NCI-H2107 (cell line): ENCODE measurements around the gene PGBD5.

ENCODE experiments used
- DNase-seq: peaks from one replicate; lab custom pipeline; 2025; lab: John Stamatoyannopoulos, UW

Gene PGBD5

DNA sequence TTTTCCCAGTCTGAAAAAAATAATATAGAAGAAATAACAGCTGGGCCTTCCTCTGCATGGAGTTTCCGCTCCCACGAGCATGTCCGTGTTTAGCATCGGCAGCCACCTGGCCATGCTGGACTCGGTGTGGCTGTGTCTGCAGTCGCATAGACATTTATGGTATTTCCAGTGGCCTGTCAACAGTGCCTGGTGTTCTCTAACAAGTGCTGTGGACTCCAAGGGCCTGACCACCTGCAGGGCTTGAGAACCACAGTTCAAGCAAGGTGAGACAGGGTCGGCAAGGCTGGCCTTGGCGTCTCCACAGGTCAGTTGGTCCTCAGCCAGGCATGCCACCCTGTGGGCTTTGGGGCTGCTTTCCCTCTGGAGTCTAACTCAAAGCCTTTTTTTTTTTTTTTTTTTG is 124.8 kb downstream of the PGBD5 start:
- no peak for DNase-seq

DNA sequence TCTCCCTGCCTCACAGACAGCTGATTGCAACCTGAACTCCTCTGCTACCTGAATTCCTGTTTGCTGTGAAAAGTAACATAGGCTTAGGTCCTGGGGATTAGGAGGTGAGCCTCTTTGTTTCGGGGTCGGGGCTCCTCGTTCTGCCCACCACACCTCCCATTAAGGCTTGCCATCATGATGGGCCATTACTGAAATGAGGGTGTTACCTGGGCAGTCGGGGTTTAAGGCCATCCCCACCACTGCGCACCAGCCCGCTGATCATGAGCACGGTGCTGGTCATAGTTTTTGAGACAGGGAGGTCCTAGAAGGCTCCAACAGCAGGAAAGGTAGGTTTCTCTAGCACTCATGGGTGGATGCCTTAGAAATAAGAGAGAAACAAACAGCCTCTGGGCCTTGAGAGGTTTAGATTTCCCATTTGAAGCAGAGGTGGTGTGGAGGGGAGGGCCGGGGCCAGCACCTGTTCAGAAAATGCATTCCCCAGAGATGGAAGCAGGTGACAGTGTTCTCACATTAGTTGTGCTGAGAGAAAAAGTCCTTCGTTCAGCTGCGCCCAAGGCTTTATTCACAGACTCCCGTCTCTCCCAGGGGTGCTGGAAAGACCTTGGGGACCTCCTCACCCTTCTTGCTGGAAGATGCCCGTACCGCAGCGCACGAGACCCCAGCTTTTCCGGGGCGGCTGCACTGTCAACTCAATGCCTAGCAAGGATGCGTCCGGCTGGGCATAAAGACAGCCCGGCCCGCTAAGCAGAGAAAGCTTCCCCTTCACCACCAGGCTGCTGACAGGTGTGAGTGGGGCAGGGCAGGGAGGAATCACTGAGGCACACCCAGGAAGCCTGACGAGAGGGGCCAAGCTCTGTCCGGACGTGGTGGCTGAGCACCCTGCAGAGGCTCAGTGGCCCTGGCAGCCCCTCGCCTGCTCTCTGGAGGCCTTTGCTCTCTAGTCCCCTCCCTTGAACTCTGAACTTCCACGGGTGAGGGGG is 125.5 kb downstream of the PGBD5 start:
- DNase-seq = peak; percentile 81

DNA sequence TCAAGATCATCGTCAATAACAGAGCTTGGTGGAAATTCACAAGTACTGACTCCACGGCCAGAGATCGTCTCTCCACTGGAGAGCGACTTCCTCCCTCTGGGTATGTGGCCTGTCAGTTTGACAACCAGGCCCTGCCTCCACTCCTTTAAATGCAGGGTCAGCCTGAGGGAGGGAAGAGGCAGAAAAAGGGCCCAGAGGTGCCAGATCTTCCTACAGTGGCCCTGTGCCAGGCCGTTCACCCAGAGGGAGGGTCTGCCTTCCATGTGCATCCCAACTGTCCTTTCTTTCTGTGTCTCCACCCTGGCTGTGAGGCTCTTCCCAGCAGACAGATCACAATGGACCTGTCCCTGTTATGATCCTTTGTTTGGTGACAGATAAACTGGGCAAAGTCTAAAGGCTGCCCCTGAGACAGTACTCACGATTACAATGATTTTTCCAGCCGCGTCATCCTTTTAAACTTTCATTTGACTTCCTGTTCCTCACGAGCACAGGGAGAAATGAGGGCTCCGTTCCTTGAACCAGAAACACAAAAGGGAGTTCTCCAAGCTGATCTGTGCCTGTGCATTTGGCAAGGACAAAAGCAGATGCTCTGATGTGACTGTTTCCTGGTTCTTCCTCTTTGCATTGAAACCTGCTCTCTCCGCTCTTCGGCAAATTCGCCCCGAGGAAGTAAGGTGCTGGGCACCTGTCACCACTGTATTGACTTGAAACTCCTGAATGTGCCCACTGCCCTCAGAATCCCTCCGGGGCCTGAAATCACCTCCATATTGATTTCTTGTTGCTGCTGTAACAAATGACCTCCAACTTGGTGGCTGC is 126.7 kb downstream of the PGBD5 start:
- DNase-seq = peak; percentile 37

DNA sequence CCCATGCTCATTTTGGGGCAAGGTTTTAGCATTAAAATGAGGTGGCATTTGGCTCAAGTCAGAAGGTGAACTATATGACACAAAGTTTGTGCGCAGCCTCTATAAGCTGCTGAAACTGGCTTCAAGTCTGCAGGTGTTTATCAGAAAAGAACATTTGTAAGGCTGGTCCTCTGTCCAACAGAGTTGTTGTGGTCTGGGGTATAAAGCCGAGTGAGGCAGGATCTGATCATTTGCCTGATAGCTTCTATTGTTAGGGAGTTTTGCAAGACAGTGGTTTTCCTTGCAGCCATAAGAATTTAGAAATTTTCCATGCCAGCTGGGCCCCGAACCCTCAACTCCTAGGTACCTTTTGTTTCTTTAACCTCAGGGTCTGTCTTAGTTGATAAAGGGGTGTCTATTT is 130.8 kb downstream of the PGBD5 start:
- DNase-seq = no peak

DNA sequence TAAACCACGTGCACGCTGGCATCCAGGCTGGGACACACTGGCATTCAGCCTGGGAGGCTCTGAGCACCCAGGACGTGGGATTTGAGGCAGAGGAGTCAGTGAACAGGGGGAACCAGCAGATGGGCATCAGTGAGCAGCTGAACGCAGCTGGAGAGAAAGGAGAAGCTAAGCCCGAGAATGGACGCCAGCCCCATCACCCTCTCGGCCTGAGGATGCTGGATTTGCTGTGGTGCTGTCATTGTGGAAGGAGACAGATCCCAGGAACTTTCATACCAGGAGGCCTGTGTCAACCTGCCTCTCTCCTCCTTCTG is 132.8 kb downstream of the PGBD5 start:
- DNase-seq = no peak

DNA sequence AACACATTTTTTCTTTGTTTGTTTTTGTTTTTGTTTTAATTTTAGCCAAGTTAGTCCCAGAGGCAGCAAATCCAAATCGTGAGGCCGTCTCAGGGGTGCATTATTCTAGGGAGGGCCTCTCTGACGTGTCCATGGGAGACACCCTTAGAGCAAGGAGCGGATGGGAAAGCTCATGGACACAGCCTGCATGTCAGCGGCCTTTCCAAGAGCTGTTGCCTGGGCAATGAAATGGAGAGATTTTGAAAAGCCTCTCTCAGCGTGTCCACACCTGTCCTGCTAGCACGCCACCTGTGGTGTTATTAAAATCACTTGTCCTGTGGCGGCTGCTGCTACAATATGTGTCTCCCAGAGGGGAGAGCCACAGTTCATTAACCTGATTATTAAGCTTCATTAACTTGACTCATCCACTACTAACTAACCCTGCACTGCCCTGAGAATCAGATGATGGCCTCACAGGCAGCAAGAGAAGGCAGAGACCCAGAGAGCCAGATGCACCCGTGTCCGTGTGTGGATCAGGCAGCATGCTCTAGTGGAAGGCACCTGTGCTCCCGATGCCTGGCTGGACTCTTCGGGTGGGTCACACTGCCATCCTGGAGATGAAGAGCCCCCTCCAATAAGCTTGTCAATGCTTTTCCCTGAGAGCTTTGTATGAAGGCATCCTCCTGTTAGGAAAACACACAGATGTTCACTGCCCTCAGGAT is 133.3 kb downstream of the PGBD5 start:
- peak; percentile 73 for DNase-seq

DNA sequence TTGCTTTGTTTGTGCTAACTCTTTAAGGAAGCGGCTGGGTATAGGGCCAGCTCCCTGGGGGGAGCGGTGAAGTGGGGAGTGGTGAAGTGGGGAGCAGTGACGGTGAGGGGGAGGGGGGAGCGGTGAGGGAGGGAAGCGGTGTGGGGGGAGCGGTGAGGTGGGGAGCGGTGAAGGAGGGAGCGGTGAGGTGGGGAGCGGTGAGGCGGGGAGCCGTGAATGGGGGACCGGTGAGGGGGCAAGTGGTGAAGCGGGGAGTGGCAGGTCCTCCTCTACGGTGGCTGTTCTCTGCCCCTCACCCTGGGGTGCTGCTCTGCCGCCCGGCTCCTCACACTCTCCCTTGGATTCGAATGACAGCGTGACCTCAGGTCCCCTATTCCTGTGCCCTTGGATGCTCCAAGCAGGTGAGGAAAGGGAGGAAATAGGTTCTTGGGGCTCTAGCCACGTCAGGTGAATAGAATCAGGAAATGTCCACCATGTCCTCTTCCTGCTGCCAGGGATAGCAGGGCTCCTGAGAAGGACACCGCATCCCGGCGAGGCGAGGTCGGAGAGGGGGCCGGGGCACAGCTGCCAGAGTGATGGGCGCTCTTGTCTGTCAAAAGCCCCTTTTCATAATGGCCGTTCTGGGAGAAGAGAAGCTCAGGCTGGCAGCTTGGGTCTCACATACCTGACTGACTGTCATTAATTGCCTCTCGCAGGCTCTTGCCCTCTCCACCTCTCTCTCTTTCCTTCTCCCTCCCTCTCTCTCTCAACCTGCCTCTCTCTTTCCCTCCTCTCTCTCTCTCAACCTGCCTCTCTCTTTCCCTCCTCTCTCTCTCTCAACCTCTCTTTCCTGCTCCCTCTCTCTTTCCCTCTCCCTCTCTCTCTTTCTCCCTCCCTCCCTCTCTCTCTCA is 134.2 kb downstream of the PGBD5 start:
- DNase-seq = no peak

DNA sequence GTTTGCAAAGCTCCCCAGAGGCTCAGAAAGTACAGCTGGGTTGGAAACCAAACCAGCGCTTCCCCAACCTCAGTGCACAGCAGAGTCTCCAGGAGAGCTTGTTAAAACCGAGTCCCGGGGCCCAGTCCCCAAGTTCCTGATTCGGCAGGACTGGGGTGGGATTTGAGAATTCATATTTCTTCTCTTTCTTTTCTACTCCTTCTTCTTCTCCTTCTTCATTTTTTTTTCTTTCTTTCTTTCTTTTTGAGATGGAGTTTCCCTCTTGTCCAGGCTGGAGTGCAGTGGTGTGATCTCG is 136.8 kb downstream of the PGBD5 start:
- no peak for DNase-seq

DNA sequence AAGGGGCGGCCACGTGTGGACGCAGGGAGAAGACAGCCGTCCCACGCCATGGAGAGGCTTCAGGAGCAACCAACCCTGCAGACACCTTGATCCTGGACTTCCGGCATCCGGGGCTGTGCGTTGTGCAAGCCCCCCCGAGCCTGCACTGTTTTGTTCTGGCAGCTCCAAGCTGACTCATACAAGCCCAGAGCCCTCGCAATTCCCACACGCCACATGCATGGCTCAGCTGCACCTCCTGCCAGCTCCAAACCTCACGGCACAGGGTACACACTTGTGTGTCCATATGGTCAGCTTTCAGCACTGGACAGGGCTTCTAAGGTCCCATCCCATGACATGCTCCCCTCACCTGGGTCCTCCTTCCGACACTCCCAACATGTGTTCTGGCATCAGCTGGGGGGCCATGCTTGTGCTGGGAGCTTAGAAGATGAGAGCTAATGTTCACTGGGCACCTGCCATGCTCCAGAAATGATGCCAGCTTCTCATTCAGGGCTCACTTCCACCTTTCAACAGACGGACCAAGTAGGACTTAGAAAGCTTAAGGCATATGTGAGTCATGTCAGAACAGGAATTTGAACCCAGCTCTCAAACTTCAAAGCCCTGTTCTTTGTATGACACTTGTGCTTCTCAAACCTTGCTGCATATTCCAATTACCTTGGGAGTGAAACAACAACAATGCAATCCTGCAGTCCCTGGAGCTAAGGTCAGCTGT is 137.3 kb downstream of the PGBD5 start:
- no peak for DNase-seq

DNA sequence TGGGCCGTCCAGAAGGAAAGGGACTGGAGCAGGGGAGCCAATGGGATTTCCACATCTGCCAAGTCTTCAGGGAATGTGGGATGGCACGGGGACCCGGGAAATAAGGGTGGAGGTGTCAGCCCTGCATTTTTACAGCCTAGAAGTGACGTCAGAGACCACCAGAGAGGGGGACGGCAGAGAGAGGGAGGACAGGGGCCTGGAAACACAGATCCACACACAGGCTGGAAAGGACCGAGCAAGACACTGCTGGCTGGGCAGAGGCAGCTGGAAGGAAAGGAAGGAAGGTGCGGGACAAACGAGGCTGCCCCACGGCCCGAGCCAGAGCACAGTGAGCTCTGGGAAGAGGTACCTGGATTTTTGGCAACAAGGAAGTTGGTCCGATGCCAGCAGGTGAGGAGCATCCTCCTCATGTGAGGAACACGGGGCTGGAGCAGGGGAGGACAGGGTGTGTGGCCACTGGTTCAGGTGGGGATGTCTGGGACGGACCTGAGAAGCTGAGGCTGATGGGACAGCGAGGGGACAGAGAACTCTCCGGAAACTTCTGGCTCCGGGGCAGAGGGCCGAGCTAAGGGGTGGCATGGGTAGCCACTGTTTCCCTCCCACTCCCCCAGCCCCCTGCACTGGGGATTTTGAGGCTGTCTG is 138.3 kb downstream of the PGBD5 start:
- no peak for DNase-seq

DNA sequence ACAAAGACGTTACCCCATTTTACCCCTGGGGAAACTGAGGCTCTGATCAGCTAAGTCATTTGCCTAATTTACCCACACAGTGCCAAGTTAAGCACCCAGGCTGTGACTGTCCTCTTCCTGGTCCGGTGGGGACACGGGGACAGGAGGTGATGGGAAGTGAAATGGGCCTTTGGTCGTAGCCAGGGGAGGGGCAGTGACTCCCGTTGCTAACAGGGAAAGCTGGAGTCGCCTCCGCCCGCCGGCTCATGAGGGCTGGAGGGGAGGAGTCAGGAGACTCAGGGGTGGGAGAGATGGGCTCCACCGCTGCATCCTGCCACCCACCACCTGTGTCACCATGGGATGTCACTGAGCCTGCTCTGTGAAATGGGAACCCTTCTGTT is 139.3 kb downstream of the PGBD5 start:
- no peak for DNase-seq

DNA sequence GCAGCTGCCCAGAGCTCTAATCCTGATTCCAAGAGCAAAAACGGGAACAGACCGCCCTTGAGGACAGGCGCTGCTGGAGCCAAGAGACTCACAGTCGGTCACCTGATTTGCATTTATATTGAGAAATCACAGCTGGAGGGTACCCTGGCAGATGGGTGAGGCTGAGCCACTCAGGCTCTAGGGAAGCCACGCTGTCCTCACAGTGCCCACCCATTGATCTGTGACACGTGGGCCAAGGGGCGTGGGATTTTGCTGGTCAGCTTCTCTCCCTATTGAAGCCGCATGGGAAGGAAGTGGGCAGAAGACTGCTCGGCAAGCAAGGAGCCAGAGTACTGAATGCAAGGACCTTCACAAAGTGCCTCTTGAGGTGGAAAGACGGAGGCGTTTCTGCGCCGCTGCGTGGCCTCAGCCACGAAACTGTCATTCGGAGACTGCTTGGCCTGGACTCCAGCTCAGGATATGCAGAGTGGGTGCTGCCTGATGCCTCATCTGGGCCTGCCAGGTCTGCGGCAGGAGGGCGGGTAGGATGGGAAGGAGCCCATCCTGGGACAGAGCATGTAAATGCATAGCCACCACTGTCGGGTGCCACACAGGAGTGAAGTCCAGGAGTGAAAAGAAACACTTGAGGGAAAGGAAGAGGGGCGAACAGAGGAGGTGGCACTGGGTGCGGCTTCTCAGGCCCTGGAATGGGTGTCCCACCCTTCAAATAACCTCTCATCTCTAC is 139.8 kb downstream of the PGBD5 start:
- DNase-seq = no peak

DNA sequence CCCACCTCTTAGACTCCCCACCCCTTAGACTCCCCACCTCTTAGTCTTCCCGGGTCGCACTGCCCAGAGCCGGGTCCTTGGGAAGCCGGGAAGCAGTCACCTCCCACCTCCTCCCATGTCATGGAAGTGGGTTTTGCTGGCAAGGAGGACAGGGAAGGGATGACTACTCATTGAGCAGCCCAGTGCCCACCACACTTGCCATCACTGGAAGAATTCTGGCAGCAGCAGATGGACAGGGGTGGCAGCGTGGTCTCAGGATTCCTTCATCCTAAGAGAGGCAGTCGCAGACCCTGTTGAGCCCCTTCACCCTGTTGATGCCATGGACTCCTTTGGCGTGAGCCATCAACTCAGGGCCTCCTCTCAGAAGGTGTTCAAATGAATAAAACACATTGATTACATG is 140.8 kb downstream of the PGBD5 start:
- DNase-seq = no peak

DNA sequence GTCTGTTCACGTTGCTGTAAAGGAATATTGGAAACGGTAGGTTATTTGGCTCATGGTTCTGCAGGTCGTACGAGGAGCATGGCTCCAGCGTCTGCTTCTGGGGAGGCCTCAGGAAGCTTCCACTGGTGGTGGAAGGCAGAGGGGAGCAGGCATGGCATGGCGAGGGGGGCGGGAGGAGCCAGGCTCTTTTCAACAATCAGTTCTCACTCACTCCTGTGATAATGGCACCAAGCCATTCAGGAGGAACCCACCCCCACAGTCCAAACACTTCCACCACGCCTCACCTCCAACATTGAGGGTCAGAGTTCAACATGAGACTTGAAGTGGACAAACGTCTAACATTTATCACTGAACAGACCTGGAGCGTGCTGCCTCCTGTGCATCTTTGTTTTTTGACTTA is 141.2 kb downstream of the PGBD5 start:
- DNase-seq = no peak

DNA sequence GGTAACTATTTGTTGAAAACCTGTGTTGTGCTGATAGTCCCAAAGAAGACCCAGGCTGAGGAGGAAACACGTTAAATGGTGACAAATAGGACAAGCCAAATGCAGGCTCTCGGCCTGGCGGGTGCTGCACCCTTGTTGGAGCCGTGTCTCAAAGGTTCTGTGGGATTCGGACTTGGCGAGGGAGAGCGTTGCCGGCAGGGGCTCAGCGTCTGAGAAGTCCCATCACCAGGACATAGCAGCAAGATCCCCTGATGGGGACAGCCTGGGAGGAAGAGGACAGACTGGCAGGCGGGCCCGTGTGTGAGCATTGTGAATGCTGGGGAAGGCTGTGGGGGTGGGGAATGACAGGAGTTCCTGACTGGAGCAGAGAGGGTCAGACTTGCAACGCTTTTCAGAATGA is 142.5 kb downstream of the PGBD5 start:
- no peak for DNase-seq

DNA sequence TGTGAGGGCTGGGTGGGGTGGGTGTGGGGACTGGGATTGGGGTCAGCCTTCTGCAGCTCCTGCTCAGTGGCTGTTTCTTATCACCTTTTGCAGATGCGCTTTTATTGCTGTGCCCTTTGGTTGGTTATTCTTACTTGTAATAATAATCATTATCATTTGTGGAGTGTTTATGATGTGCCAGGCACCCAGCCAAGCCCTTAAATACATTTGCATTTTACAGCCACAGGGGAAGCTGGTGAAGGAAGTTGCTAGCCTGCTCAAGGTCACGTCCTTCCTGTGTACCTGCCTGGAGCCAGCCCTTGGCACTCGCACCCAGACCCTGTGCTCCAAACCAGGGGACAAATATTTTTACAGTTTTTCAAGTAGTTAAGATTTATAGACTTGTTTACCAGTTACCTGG is 144.0 kb downstream of the PGBD5 start:
- DNase-seq = no peak

DNA sequence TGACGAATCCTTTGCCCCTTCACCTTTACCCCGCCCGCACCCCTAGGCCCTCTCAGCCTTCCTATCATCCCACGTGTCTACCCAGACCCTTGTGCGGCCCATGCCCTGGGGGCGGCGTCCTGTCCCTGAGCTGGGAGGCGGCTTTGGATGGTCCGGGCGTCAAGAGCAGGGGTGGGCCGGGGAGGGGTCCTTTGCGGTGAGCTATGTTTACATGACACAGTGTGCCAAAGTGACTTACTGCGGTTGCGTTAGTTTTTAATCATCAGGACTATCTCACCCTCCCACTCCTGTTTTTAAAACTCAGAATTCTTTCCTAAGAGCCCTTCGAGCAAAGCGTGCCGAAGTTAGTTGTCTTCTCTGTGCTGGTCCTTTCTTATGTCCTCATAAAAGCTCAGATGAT is 144.6 kb downstream of the PGBD5 start:
- no peak for DNase-seq

DNA sequence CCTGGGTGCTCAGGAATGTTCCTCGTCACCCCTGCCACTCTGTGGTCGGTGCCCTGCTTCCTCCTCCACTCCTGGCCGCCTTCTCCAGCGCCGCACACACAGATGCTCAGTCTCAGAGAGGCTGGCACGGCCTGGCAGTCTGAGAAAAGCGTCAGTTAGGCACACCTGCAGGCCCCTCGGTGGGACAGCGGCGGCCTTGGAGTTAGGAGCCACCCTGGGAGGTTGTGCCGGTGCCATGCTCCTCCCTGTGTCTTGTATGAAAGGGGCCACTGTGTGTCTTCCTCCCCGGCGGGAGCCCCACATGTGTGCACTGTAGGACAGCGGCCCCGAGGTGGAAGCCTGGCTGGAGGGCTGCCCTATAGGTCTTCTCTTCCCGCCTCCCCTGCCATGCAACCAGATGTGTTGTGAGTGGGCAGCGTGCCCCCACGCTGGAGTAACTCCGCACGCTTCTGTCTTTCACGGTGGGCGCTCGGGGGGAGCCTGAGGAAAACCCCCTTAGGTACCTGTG is 145.2 kb downstream of the PGBD5 start:
- no peak for DNase-seq

DNA sequence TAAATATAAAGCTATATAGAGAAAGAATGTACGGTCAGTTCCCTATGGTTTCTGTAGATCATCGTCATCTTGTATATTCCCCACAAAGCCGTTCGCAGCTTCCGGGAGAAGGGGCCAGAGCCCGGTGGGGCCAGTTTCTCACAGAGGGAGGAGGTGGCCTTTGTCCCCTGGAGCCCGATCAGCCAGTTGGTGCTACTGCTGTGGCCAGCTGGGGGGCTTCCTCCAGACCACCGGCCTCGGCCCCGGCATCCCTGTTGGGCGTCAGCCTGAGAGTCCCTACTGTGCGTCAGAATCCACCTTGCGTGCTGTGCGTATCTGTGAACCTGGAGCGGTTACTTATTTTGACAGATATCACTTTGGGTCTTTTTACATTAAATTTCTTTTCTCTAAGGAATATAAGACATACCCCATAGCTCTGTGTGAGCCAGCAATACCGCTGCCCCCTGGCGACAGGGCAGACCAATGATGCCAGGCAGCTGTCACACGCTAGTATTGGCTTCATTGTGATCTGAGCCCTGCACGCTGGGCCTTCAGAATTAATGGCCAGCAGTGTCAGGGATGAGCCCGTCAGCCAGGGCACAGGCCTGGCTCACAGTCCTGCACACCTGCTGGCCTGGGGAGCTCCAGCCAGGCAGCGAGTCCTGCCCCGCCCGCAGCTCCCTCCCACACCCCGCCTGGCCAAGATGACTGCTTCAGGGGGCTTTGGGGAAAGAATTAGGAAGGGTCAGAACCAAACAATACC is 145.9 kb downstream of the PGBD5 start:
- no peak for DNase-seq
